GM18909 (cell line): ENCODE measurements around the gene ARHGAP8.
"Not testable (repeated sequence)": the region's sequence is repeated elsewhere in the genome, so short reads cannot be mapped to it uniquely, and the experiment has no call there.

Experiments
- ATAC-seq: cut with Tn5 transposase; IDR thresholded peaks from one replicate; pipeline ENCODE4 v1.9.1; 2021; ENCODE audit warnings: mild to moderate bottlenecking; ENCODE audit not compliant: unreplicated experiment, poor library complexity

ARHGAP8 gene

DNA sequence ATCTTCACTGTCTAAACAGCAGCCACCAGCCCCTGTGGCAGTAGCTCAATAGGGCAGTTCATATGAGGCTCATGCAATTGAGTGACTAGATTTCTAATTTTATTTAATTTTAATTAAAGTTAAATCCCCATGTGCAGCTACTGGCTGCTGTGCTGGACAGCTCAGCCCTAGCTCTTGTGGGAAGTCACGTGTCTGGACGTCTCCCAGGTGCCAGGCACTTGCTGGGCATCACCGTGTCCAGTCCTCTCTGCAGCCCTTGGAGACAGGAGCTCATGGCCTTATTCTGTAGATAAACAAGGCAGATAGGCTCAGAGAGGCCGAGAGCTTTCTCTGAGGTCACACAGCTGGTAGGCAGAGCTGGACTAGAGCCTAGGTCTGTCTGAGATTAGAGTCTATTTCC is 95.0 kb downstream of the ARHGAP8 start:
- no peak for ATAC-seq

DNA sequence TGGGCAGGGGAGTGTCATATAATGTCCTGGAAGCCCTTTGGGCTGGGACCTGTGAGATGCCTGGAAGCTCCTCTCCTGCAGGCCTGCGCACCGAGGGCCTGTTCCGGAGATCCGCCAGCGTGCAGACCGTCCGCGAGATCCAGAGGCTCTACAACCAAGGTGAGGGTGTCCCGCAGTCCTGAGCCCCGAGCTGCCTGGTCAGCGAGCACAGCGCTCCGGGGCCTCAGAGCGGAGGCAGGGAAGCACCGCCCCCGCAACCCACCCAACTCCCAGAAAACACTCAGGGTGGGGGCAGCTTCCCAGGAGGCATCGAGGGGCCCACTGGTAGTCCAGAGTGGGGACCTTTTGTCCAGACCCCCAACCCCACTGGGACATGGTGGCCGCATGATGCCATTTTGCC is 95.5 kb downstream of the ARHGAP8 start:
- ATAC-seq, result no peak

DNA sequence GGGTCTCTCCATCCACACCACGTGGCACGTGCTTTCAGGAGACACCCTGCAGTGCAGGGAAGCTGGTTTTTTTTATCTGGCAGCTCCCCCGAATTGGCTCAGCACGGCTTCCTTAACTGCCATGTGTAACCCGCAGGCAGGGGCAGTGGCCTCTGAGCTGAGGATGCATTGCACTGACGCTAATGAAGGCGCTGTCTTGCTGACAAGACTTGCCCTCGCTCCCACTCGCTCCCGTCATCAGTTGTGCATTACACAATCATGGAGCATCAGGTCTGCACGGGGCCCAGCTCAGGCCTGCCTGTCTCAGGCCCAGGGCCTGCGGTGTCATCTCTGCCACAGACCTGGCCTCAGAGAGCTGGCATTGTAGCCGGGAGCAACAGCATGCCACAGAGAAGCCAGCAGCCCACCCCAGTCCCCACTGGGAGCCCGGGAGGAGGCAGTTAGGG is 95.9 kb downstream of the ARHGAP8 start:
- no peak for ATAC-seq

DNA sequence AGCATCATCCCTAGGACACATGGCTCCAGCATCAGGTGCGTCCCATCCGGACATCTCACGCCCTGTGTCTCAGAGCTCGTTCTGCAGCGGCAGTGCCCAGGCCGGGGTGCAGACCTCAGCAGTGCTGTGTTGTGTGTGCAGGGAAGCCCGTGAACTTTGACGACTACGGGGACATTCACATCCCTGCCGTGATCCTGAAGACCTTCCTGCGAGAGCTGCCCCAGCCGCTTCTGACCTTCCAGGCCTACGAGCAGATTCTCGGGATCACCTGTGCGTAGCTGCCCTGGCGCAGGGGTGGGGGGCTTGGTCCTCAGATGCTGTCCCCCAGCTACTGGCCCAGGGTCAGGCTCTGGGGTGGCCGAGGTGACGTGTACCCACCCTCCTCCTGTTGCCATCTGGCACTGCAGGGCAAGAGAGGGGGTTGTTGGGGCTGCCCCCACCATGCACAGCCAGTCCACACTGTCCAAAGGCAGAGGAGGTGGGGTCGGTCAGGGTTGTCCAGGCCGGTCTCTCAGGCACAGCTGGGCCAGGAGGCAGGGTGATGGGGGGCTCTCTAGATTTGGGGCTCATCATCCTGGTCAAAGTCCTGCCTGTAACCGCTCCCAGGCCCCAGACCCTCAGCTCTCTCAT is 96.5 kb downstream of the ARHGAP8 start:
- no peak for ATAC-seq

DNA sequence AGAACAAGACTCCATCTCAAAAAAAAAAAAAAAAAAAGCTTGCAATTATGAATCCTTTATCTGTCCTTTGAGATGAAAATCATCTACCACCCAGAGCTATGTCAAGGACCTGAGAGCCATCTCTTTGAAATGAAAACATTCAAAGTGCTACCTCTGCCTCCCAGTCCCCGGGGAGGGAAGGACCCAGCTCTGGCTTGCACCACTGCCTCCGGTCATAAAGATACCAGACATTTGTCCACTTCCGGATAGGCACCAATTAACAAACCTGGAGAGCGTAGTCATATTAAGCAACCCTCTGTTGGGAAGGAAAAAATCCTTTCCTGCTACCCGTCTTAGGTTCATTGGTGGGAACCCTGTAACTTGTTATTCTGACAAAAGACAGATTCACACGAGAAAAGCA is 98.6 kb downstream of the ARHGAP8 start:
- no peak for ATAC-seq

DNA sequence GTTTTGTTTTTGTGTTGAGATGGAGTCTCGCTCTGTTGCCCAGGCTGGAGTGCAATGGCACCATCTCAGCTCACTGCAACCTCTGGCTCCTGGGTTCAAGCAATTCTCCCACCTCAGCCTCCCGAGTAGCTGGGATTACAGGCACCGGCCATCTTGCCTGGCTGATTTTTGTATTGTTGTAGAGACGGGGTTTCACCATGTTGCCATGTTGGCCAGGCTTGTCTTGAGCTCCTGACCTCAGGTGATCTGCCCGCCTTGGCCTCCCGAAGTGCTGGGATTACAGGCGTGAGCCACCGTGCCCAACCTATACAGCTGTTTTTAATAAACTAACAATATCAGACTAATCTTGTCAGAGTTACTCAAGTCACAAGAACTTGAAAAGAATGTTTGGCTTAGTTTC is 102.3 kb downstream of the ARHGAP8 start:
- ATAC-seq, result not testable (repeated sequence)

DNA sequence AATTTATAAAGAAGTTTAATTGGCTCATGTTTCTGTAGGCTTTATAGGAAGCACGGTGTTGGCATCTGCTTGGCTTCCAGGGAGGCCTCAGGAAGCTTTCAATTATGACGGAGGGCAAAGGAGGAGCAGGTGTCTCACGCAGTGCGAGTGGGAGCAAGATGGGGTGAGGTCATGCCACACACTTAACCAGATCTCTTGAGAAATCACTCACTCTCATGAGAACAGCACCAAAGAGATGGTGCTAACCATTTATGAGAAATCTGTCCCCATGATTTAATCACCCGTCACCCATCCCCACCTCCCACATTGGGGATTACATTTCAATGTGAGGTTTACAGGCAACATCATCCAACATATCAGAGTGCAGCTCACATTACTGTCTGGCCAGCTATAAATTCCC is 103.5 kb downstream of the ARHGAP8 start:
- ATAC-seq, result no peak

DNA sequence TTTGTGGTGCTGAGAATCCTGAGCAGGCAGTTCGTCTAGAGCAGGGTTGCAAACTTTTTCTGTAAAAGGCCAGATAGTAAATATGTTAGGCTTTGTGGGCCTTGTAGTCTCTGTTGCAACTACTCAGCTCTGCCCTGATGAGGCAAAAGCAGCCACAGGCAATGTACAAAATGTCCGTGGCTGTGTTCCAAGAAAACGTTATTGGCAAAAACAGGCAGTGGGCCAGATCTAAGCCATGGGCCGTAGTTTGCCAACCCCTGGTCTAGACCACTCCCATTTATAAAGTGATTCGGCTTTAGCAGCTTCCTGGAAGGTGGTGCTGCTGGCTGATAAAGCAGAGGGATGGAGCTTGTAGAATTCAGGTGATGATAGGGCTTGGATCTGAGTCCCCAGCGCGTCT is 106.4 kb downstream of the ARHGAP8 start:
- not testable (repeated sequence) for ATAC-seq

DNA sequence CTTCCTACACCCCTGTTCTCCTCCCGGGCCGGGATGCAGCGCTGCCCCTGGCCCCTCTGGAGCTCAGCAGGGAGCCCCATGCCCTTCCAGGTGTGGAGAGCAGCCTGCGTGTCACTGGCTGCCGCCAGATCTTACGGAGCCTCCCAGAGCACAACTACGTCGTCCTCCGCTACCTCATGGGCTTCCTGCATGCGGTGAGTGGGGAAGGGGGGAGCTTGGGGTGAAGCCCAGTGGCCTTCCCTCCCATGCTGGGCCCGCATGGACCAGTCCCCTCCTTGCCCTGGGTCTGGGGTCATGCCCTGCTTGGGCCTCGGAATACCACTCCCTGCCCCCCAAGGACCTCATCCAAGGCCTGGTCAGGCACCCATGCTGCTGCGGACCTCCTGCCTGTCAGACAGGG is 107.3 kb downstream of the ARHGAP8 start:
- ATAC-seq, result no peak

DNA sequence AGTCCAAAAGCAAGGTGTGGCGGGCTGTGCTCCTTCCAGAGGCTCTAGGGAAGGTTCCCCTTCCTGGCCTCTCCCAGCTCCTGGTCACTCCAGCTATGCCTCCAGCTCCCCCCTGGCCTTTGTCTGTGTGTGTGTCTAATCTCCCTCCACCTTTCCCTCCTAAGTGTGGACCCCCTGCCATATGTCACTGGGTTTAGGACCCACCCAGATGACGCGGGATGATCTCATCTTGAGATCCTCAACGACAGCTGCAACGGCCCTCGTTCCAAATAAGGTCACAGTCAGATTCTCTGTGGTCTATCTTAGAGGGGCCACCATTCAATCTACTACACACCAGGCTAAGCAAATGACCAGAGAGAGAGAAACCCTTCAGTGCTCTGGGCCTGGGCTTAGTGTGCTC is 107.9 kb downstream of the ARHGAP8 start:
- no peak for ATAC-seq

DNA sequence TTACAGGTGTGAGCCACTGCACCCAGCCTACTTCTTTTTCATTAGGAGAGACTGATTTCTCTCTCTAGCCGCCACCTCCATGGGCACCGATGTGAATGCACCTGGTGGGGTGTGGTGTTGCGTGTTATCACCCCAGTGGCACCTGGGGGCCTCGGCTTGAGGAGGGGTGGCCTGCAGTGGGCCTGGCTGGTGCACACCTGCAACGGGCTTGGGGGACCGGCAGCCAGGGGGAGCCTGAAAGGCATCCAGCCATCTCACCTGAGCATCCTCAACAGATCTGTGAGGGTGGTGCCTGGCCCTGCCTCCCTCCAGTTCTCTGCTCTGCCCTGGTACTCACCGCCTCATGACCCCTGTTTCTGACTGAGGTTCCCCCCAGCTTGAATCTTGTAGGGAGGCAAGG is 108.9 kb downstream of the ARHGAP8 start:
- no peak for ATAC-seq

DNA sequence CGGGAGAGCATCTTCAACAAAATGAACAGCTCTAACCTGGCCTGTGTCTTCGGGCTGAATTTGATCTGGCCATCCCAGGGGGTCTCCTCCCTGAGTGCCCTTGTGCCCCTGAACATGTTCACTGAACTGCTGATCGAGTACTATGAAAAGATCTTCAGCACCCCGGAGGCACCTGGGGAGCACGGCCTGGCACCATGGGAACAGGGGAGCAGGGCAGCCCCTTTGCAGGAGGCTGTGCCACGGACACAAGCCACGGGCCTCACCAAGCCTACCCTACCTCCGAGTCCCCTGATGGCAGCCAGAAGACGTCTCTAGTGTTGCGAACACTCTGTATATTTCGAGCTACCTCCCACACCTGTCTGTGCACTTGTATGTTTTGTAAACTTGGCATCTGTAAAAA is 109.9 kb downstream of the ARHGAP8 start:
- no peak for ATAC-seq

DNA sequence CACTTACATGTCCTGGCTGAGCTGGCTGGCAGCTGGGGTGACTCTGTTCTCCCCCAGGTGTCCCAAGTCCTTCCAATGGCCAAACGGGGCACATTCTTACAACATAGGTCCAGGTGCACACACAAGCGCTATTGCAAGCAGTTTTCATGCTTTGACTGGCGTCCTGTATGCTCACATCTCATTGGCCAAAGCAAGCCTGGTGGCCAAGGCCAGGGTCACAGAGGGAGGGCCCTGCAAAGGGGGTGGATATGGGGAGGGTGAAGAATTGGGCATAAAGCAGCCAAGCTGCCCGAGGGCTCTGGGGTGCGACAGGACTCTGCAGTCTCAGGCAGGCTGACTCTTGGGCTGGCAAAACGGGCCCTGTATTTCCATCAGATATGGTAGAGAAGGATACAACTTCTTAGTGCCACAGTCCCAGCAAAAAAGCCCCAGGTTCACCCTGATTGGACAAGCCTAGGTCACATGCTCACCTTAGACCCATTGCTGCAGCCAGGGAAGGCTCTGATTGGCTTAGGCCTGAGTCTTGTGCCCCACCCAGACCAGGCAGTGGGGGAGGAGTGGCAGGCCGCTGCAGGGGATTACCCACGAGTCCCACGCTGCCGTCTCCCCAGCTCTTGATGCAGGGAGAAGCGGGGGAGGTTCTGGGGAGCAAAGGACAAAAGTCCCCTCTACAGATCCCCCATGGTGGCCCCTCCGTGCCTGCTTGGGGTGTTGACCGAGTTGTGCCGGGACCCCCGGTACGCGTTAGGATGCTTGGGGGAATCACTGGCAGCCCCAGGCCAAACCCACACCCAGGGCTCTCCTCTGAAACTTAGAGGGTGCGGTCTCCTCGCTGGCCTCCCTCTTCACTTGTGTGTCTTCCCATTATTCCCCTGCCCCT is 110.8 kb downstream of the ARHGAP8 start:
- ATAC-seq, result no peak

DNA sequence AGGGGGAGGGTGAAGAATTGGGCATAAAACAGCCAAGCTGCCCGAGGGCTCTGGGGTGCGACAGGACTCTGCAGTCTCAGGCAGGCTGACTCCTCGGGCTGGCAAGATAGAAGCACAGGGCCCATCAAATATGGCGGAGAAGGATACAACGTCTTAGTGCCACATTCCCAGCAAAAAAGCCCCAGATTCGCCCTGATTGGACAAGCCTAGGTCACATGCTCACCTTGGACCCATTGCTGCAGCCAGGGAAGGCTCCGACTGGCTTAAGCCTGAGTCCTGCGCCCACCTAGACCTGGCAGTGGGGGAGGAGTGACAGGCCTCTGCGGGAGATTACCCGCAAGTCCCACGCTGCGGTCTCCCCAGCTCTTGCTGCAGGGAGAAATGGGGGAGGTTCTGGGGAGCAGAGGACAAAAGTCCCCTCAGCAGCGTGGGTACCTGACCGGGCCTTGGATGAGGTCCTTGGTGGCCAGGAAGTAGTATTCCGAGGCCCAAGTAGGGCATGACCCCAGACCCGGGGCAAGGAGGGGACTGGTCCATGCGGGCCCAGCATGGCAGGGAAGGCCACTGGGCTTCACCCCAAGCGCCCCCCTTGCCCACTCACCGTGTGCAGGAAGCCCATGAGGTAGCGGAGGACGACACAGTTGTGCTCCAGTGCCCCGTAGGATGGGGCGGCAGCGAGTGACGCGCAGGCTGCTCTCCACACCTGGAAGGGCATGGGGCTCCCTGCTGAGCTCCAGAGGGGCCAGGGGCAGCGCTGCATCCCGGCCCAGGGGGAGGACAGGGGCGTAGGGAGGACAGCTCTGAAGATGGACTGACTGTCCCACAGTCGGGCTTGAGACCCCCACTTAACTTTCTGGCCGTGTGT is 113.0 kb downstream of the ARHGAP8 start:
- ATAC-seq, result no peak

DNA sequence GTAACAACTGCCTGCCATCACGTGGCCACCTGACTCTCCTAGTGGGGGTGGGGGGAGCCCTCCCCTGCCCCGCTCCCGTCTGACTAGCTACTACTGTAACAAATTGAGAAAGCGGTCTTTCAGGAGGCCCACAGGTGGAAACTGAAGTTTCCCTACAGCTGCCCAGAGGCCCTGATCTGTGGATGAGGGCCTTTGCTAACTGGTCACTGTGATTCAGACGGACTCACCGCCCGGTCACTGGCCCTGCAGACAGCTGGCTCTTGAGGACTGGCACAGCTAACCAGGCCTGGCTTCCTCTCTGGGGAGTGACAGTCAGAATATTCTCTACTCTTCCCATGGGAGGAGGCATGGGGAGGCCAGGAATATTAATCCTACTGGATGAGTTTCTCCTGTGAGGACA is 116.8 kb downstream of the ARHGAP8 start:
- no peak for ATAC-seq

DNA sequence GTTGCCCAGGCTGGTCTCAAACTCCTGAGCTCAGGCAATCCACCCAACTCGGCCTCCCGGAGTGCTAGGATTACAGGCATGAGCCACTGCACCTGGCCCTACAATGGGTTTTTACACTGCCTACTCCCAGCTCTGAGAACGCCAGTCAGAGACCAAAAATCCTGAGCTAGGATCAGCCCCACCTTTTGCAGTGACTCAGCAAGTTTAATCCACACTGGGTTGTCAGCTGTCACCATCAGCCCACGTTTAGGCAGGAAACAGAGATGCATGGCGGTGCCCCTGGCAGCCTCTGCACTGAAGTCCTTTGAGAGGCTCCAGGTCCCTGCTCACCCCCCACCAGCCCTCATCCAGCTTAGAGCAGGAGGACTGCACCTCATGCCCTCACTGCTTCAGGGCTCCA is 117.6 kb downstream of the ARHGAP8 start:
- no peak for ATAC-seq

DNA sequence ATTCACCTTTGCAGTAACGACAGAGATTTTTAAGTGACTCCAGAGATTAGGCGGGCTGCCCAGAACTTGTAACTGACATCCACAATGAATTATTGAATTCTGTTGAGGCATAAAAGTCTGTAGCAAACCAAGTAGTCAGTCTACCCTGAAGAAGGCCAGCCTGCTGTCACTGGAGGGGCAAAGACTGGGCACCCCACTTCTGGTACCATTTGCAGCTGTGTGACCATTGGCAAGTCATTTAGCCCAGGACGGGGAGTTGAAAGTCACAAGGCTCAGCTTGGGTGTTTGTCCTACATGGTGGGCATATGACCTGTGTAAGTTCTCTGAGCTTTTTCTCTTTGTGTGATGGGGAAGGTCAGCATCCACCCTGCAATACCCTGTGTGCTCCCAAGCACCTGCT is 119.4 kb downstream of the ARHGAP8 start:
- no peak for ATAC-seq

DNA sequence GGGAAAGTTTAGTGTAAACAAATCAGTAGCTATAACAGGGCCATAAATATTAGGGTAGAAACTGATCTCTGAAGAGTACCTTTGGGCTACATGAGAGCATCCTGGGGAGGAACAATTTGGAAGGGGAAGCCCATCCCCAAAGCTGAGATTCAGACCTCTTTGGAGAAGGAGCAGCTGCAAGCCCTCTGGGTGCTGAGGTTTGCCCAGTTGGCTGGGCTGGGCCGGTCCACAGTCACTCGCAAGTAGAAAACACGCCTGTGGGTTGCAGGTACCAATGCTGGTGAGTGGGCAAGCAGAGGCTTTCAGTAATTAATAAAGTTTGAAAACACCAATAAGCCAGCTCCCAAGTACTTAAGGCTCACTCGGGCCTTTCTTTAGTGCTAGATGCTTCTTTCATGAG is 124.5 kb downstream of the ARHGAP8 start:
- no peak for ATAC-seq

DNA sequence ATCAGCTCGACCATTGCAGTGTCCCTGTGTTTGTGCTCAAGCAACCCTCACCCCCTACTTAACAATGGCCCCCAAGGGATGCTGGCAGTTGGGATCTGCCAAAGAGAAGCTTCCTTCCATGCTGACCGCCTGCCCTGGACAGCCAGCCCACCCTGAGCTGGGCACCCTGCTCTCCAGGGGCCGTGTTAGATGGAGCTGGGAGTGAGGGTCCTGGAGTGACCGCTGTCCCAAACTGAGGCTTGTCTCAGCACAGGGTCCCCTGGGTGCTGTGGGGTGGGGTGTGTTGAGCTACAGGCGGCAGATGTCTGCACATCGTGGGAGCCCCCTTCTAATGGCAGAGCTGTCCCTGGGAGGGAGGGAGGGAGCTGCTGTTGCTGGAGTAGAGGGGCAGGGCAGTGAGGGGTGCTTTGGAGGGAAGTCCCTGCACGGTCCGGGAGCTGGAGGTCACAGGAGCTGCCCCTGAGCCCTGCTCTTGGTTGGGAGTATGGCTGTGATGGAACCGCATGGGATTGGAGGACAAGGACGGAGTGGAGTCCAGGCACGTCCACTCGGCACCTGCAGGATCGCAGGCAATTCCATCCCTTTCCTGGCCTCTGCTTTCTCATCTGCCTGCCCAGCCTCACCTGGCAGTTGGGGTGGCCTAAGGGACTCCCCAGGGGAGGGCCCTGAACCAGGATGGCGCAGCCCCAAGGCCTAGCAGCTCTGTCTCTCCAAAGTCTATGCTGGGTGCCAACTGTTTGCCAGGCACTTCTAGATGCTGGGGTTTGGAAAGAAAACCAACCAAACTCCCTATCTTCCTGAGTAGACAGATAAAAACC is 126.3 kb downstream of the ARHGAP8 start:
- no peak for ATAC-seq

DNA sequence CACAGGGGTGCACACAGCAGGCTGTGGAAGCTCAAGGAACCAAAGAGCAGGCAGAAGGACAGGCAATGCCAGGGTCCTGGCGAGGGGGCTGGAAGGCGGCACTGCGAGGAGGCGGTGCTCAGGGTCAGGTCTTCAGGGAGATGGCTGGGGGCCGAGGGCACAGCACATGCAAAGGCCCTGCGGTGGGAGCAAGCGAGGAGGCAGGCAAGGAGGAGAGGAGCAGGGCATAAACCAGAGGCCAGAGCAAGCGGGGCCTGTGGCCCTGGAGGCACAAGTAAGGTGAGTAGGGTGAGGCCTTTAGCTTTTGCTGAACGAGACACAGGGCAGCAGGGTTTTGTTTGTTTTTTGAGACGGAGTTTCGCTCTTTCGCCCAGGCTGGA is 126.9 kb downstream of the ARHGAP8 start:
- ATAC-seq, result no peak
